K562 (cell line): ENCODE data around the gene MAGIX. TPM values are rescaled to one million over a fixed set of nuclear protein-coding genes. Genes with fewer than 3 reads are reported as not detected.

ENCODE experiments used
- FOXA1 ChIP-seq: fragments of 450-650 bp; IDR thresholded peaks from 2 replicates; pipeline ENCODE4 v1.6.1; 2016; ENCODE audit warnings: mild to moderate bottlenecking, borderline replicate concordance
- HMGN3 ChIP-seq: IDR thresholded peaks from 2 replicates; pipeline ENCODE4 v1.6.1; 2011; ENCODE audit warnings: borderline replicate concordance, low read depth, mild to moderate bottlenecking, mixed read lengths, low read length; ENCODE audit not compliant: insufficient read length; ENCODE audit errors: extremely low read depth
- KLF6 ChIP-seq: fragments of 250-450 bp; sonication (Bioruptor Pico); IDR thresholded peaks from 2 replicates; pipeline ENCODE4 v1.4.0; 2020; ENCODE audit warnings: mild to moderate bottlenecking, moderate library complexity, borderline replicate concordance
- MTA1 ChIP-seq: fragments of 450-650 bp; IDR thresholded peaks from 2 replicates; pipeline ENCODE4 v1.6.1; 2017; ENCODE audit warnings: borderline replicate concordance
- POLR2B ChIP-seq: fragments of 450-650 bp; IDR thresholded peaks from 2 replicates; pipeline ENCODE4 v1.6.1; 2018; ENCODE audit warnings: low read depth; ENCODE audit not compliant: partially characterized antibody
- TFAM ChIP-seq: fragments of 250-450 bp; sonication (Bioruptor Pico); conservative IDR thresholded peaks from 2 replicates; pipeline ENCODE4 v1.5.0; 2021; ENCODE audit warnings: mild to moderate bottlenecking, moderate library complexity
- polyA plus RNA-seq, 8 experiments: library from polyadenylated mRNA; depleted of rRNA in 4 of 8; stranded (reverse) in 5 of 8; unstranded in 3 of 8; fragments of >200 nt; fragmentation: Nextera tagmentation in 2 of 8; fragmentation: Illumina TruSeq in 1 of 8; extraction: Ambion mirVana in 2 of 8; extraction: Trizol in 1 of 8; gene quantifications; 2 replicates each; pipeline versions ENCODE4 v1.2.1 to v1.2.3, GENCODE V29; 2011 to 2014; ENCODE audit warnings: inconsistent platforms in 1 of 8, missing spikeins in 1 of 8
- total RNA-seq, 7 experiments: library from RNA; depleted of rRNA in 6 of 7; stranded (reverse); fragments of >200 nt in 6 of 7; fragmentation: Illumina TruSeq in 2 of 7; extraction: Trizol in 2 of 7; gene quantifications; 2 replicates each; pipeline versions ENCODE4 v1.2.1 to v1.2.3, GENCODE V29; 2011 to 2021; ENCODE audit warnings: low replicate concordance in 1 of 7
- TF ChIP-seq, protein P1 (sequence below), 2 experiments: fragments of 450-650 bp; IDR thresholded peaks; 2 replicates each; pipeline ENCODE4 v1.6.1; 2016
- TF ChIP-seq, protein P2 (sequence below), 3 experiments: fragments of 200-800 bp in 1 of 3; fragments of 250-450 bp in 1 of 3; fragments of 450-650 bp in 1 of 3; sonication (Bioruptor Pico) in 1 of 3; sonication (Bioruptor generic) in 1 of 3; formaldehyde crosslinking in 1 of 3; IDR thresholded peaks; 2 replicates each; pipeline versions ENCODE4 v1.6.1 to v1.8.0; 2016 to 2022; ENCODE audit warnings: mild to moderate bottlenecking in 2 of 3, missing genetic modification characterization in 2 of 3, missing compliant biosample characterization in 1 of 3, moderate library complexity in 1 of 3
- TF ChIP-seq, protein P3 (sequence below): fragments of 450-650 bp; conservative IDR thresholded peaks from 2 replicates; pipeline ENCODE4 v1.6.1; 2016; ENCODE audit warnings: missing genetic modification characterization, low read depth, mild to moderate bottlenecking, control low read depth, missing compliant biosample characterization

MAGIX gene
- total and polyA plus RNA-seq, 9 of the 15 experiments (the other 6 are each of a cell fraction or from before 2014, with no cell fraction given): 0.08 to 3.5 (median 0.47) TPM

DNA sequence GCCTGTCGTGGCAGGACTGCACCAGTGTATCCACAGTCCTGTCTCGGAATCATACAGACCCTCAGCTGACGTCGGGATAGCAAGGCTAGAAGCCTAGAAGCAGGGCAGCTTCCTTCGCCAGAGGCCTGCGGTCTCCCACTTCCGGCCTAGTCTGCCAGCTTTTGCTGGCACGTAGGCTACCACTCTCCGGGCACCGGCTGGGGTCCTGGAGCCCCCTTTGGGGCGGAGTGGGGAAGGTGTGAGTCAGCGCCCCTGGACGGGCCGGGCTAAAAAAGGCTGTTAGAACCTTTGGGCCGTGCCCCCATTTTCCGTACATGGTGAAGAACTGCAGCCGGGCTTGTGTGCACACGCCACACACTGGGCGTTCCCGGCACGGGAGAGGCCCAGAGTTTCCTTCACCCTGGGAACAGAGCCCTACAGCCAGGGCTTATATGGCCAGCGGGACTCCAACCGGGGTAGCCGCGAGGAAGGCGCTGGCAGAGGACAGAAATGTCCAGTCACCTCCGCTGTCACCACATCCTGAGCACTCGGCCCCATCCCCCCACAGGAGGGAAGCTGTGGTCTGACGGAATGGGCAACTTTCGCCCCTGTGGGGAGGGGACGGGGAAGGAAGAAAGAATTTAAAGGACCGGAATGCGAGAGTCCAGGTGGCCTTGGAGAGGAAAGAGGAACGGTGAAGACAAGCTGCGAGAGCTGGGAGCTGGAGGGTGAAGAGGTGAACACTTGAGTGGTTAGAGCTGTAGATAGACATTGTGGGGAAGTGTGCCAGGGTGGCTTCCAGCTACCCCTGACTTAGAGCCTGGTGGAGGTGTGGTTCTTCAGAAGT is 4.6 kb downstream of the MAGIX start (continued):
- TF ChIP-seq, protein P1, sequence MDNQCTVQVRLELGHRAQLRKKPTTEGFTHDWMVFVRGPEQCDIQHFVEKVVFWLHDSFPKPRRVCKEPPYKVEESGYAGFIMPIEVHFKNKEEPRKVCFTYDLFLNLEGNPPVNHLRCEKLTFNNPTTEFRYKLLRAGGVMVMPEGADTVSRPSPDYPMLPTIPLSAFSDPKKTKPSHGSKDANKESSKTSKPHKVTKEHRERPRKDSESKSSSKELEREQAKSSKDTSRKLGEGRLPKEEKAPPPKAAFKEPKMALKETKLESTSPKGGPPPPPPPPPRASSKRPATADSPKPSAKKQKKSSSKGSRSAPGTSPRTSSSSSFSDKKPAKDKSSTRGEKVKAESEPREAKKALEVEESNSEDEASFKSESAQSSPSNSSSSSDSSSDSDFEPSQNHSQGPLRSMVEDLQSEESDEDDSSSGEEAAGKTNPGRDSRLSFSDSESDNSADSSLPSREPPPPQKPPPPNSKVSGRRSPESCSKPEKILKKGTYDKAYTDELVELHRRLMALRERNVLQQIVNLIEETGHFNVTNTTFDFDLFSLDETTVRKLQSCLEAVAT (IDR thresholded peaks at IDR 0.05): 0 out of 4 replicates have a peak, but pooled peaks have one; percentile 31 to 64
- TF ChIP-seq, protein P2, sequence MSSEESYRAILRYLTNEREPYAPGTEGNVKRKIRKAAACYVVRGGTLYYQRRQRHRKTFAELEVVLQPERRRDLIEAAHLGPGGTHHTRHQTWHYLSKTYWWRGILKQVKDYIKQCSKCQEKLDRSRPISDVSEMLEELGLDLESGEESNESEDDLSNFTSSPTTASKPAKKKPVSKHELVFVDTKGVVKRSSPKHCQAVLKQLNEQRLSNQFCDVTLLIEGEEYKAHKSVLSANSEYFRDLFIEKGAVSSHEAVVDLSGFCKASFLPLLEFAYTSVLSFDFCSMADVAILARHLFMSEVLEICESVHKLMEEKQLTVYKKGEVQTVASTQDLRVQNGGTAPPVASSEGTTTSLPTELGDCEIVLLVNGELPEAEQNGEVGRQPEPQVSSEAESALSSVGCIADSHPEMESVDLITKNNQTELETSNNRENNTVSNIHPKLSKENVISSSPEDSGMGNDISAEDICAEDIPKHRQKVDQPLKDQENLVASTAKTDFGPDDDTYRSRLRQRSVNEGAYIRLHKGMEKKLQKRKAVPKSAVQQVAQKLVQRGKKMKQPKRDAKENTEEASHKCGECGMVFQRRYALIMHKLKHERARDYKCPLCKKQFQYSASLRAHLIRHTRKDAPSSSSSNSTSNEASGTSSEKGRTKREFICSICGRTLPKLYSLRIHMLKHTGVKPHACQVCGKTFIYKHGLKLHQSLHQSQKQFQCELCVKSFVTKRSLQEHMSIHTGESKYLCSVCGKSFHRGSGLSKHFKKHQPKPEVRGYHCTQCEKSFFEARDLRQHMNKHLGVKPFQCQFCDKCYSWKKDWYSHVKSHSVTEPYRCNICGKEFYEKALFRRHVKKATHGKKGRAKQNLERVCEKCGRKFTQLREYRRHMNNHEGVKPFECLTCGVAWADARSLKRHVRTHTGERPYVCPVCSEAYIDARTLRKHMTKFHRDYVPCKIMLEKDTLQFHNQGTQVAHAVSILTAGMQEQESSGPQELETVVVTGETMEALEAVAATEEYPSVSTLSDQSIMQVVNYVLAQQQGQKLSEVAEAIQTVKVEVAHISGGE (CRISPR knock-in tag; IDR thresholded peaks at IDR 0.05): peak in 1 of 3 experiments; percentile 52; a peak in 1 of 6 replicates
- TF ChIP-seq POLR2B: no peak
- peak; percentile 61 for TF ChIP-seq HMGN3
- TF ChIP-seq KLF6: no peak; the same call in 1 of the 2 replicates
- peak; percentile 47; the same call in 1 of the 2 replicates for TF ChIP-seq MTA1
- TF ChIP-seq TFAM (CRISPR knock-in tag): no peak
- no peak for TF ChIP-seq FOXA1
- TF ChIP-seq, protein P3, sequence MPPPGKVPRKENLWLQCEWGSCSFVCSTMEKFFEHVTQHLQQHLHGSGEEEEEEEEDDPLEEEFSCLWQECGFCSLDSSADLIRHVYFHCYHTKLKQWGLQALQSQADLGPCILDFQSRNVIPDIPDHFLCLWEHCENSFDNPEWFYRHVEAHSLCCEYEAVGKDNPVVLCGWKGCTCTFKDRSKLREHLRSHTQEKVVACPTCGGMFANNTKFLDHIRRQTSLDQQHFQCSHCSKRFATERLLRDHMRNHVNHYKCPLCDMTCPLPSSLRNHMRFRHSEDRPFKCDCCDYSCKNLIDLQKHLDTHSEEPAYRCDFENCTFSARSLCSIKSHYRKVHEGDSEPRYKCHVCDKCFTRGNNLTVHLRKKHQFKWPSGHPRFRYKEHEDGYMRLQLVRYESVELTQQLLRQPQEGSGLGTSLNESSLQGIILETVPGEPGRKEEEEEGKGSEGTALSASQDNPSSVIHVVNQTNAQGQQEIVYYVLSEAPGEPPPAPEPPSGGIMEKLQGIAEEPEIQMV (tag): no peak
